Nephron (organoid): ENCODE results near the gene PPP6C.
A peak's percentile ranks its signal among the peaks of the same experiment; 100 is the strongest.

ENCODE experiments used
- H3K27ac Mint-ChIP-seq, 3 experiments: 2 replicates each; pipeline ENCODE4 v1.8.0; 2020; ENCODE audit warnings: mixed read lengths in 3 of 3, mild to moderate bottlenecking in 2 of 3, moderate library complexity in 1 of 3
- H3K27me3 Mint-ChIP-seq: 2 replicates; pipeline ENCODE4 v1.8.0; 2021; ENCODE audit warnings: low read depth, mild to moderate bottlenecking, moderate library complexity, mixed read lengths
- H3K36me3 Mint-ChIP-seq: 2 replicates; pipeline ENCODE4 v1.8.0; 2020; ENCODE audit warnings: low read depth, mixed read lengths
- H3K4me1 Mint-ChIP-seq: 2 replicates; pipeline ENCODE4 v1.8.0; 2020; ENCODE audit warnings: mixed read lengths
- H3K4me3 Mint-ChIP-seq, 3 experiments: 2 replicates each; pipeline ENCODE4 v1.8.0; 2020; ENCODE audit warnings: mild to moderate bottlenecking in 3 of 3, mixed read lengths in 3 of 3, moderate library complexity in 2 of 3
- H3K9me3 Mint-ChIP-seq: 2 replicates; pipeline ENCODE4 v1.8.0; 2020; ENCODE audit warnings: mixed read lengths
- TF ChIP-seq, protein P1 (sequence below), 3 experiments: fragments of 200-600 bp; sonication (generic); IDR thresholded peaks; one replicate each; pipeline ENCODE4 v1.5.0; 2021; ENCODE audit warnings: antibody characterized with exemption in 3 of 3; ENCODE audit not compliant: unreplicated experiment in 3 of 3

PPP6C gene

GRCh38 chr9:125146247-125146646 is 43.4 kb downstream of the PPP6C start:
- Mint-ChIP-seq H3K9me3 (no peaks in the 10 kb centered on the region), H3K4me3 (no peak overlapping the region), H3K4me1 (peaks cover 11% of the 10 kb centered on the region), H3K27ac (no peak overlapping the region), H3K36me3 (peaks cover 15% of the 10 kb centered on the region), H3K27me3 (no peaks in the 10 kb centered on the region)
- TF ChIP-seq, protein P1, sequence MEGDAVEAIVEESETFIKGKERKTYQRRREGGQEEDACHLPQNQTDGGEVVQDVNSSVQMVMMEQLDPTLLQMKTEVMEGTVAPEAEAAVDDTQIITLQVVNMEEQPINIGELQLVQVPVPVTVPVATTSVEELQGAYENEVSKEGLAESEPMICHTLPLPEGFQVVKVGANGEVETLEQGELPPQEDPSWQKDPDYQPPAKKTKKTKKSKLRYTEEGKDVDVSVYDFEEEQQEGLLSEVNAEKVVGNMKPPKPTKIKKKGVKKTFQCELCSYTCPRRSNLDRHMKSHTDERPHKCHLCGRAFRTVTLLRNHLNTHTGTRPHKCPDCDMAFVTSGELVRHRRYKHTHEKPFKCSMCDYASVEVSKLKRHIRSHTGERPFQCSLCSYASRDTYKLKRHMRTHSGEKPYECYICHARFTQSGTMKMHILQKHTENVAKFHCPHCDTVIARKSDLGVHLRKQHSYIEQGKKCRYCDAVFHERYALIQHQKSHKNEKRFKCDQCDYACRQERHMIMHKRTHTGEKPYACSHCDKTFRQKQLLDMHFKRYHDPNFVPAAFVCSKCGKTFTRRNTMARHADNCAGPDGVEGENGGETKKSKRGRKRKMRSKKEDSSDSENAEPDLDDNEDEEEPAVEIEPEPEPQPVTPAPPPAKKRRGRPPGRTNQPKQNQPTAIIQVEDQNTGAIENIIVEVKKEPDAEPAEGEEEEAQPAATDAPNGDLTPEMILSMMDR (IDR thresholded peaks at IDR 0.05; ENCODE audit: unreplicated experiment in 3 of 3) = no peak

GRCh38 chr9:125145425-125145824 is 44.2 kb downstream of the PPP6C start:
- no peaks in the 10 kb centered on the region for H3K9me3 Mint-ChIP-seq
- TF ChIP-seq, protein P1 (IDR thresholded peaks at IDR 0.05; ENCODE audit: unreplicated experiment in 3 of 3) = no peak
- H3K4me3 Mint-ChIP-seq = peak overlapping the region in 1 of 3 experiments; percentile 19
- no peak overlapping the region for H3K27ac Mint-ChIP-seq
- peaks cover 7% of the 10 kb centered on the region for H3K36me3 Mint-ChIP-seq
- no peaks in the 10 kb centered on the region for H3K27me3 Mint-ChIP-seq
- H3K4me1 Mint-ChIP-seq = peaks cover 11% of the 10 kb centered on the region

GRCh38 chr9:125143377-125144090 is 46.1 kb downstream of the PPP6C start, which contains the start of gene SCAI:
Gene SCAI (minus strand): TSS chr9:125143528. CDS start chr9:125143437, 91 bp downstream.
- H3K36me3 Mint-ChIP-seq = peaks cover 6% of the 10 kb centered on the region
- peaks cover 11% of the 10 kb centered on the region for H3K4me1 Mint-ChIP-seq
- no peaks in the 10 kb centered on the region for H3K27me3 Mint-ChIP-seq
- TF ChIP-seq, protein P1 (IDR thresholded peaks at IDR 0.05; ENCODE audit: unreplicated experiment in 3 of 3) = peak; percentile 97 to 99 (median 99)
- H3K27ac Mint-ChIP-seq = peak within 1 kb of the TSS; percentile 82 to 94 (median 89)
- peak within 1 kb of the TSS; percentile 99 to 100 (median 100) for H3K4me3 Mint-ChIP-seq
- H3K9me3 Mint-ChIP-seq = no peaks in the 10 kb centered on the region

DNA sequence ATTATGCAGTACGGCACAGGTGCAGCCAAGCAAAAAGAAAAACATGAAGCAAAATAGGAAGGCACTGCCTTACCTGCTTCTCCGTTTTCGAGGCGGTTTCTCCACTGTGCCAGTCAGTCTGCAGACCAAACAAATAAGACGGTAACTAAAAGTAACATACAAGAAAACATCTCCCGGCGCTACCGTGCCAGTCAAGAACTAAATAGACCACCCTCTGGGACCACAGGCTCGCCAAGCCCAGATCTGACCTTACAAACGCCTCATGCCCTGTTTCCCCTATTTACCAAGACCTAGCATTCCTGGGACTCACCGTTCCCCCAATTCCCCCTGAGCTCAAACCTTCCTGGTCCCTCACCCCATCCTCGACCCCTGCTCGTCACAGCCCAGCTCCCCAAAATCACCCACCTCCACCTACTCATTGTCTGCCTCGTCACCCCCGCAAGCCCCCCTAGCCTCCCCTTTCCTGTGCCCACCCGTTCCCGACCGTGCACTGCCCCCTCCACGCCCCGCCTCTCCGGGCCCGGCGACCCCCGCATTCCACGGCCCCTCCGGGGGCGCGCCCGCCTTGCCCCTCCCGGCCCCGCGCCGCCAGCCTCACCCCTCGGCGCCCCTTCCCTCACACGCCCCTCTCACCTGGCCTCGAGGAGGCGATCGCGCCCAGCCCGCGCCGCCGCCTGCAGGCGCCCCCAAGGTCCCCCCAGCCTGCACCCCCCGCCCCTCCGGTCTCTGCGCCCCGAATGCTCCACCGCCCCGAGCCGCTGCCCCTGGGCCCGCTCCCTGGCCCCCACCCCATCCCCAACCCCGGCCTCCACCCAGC is 46.8 kb downstream of the PPP6C start:
- H3K36me3 Mint-ChIP-seq = peaks cover 6% of the 10 kb centered on the region
- TF ChIP-seq, protein P1 (IDR thresholded peaks at IDR 0.05; ENCODE audit: unreplicated experiment in 3 of 3) = no peak

DNA sequence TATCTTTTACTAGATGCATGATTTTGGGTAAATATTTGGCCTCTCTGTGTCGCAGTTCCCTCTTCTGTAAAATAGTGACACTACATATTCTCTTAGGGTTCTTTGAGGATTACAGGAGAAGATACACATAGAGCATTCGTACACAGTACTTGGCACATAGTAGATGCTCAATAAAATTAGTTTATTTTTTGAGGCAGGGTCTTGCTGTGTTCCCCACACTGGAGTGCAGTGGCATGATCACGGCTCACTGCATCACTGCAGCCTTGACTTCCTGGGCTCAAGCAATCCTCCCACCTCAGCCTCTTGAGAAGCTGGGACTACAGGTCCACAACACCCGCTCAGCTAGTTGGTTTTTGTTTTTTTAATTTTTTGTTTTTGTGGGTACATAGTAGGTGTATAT is 47.9 kb downstream of the PPP6C start:
- peak overlapping the region; percentile 99 to 100 (median 100) for H3K4me3 Mint-ChIP-seq
- H3K36me3 Mint-ChIP-seq = peaks cover 6% of the 10 kb centered on the region
- no peak overlapping the region for H3K27ac Mint-ChIP-seq
- H3K27me3 Mint-ChIP-seq = no peaks in the 10 kb centered on the region
- TF ChIP-seq, protein P1 (IDR thresholded peaks at IDR 0.05; ENCODE audit: unreplicated experiment in 3 of 3) = no peak
- no peaks in the 10 kb centered on the region for H3K9me3 Mint-ChIP-seq
- H3K4me1 Mint-ChIP-seq = peaks cover 15% of the 10 kb centered on the region

More for the DNA sequence above, 46.8 kb downstream of the PPP6C start:
- Mint-ChIP-seq H3K27ac (peak overlapping the region; percentile 82 to 94 (median 89)), H3K9me3 (no peaks in the 10 kb centered on the region), H3K4me3 (peak overlapping the region; percentile 99 to 100 (median 100)), H3K27me3 (no peaks in the 10 kb centered on the region), H3K4me1 (peaks cover 11% of the 10 kb centered on the region)
